ENCODE measurements around the gene MINDY4.

Gene MINDY4

GRCh38 chr7:30900803-30901362 is 129.7 kb downstream of the MINDY4 start:
- no peak for DNase-seq (ENCODE audit: low read depth in 2 of 2)

- no peak for DNase-seq (ENCODE audit: low read depth in 2 of 2)
Observed at GRCh38 chr7:30901856-30902255, 130.6 kb downstream of the MINDY4 start.

GRCh38 chr7:30902466-30902865 is 131.2 kb downstream of the MINDY4 start:
- DNase-seq (ENCODE audit: low read depth in 2 of 2), result no peak

GRCh38 chr7:30903146-30903545 is 131.9 kb downstream of the MINDY4 start:
- no peak for DNase-seq (ENCODE audit: low read depth in 2 of 2)

- no peak for DNase-seq (ENCODE audit: low read depth in 2 of 2)
Observed at GRCh38 chr7:30904561-30904960, 133.3 kb downstream of the MINDY4 start.

GRCh38 chr7:30905078-30906012 is 134.1 kb downstream of the MINDY4 start:
- DNase-seq (ENCODE audit: low read depth in 2 of 2), result no peak

GRCh38 chr7:30906014-30906413 is 134.8 kb downstream of the MINDY4 start:
- DNase-seq (ENCODE audit: low read depth in 2 of 2), result no peak

GRCh38 chr7:30906515-30907240 is 135.5 kb downstream of the MINDY4 start:
- no peak for DNase-seq (ENCODE audit: low read depth in 2 of 2)

- DNase-seq (ENCODE audit: low read depth in 2 of 2), result no peak
Observed at GRCh38 chr7:30907527-30908267, 136.5 kb downstream of the MINDY4 start.

- no peak for DNase-seq (ENCODE audit: low read depth in 2 of 2)
Observed at GRCh38 chr7:30908681-30909080, 137.5 kb downstream of the MINDY4 start.

- no peak for DNase-seq (ENCODE audit: low read depth in 2 of 2)
Observed at GRCh38 chr7:30909431-30909830, 138.2 kb downstream of the MINDY4 start.

- no peak for DNase-seq (ENCODE audit: low read depth in 2 of 2)
Observed at GRCh38 chr7:30910411-30911073, 139.3 kb downstream of the MINDY4 start.

GRCh38 chr7:30911133-30911532 is 139.9 kb downstream of the MINDY4 start:
- DNase-seq (ENCODE audit: low read depth in 2 of 2), result no peak

GRCh38 chr7:30911561-30911969 is 140.3 kb downstream of the MINDY4 start, which contains the start of gene AQP1:
Gene AQP1 (plus strand): TSS chr7:30911853. CDS start chr7:30911910, 57 bp downstream.
- no peak for DNase-seq (ENCODE audit: low read depth in 2 of 2)

- no peak for DNase-seq (ENCODE audit: low read depth in 2 of 2)
Observed at GRCh38 chr7:30912021-30912730, 141.0 kb downstream of the MINDY4 start.

GRCh38 chr7:30912731-30912985 is 141.4 kb downstream of the MINDY4 start:
- no peak for DNase-seq (ENCODE audit: low read depth in 2 of 2)

- DNase-seq (ENCODE audit: low read depth in 2 of 2), result no peak
Observed at GRCh38 chr7:30912986-30913811, 142.0 kb downstream of the MINDY4 start.

GRCh38 chr7:30913821-30914515 is 142.8 kb downstream of the MINDY4 start:
- DNase-seq (ENCODE audit: low read depth in 2 of 2), result no peak

GRCh38 chr7:30914596-30914995 is 143.4 kb downstream of the MINDY4 start:
- DNase-seq (ENCODE audit: low read depth in 2 of 2), result no peak
